SK-N-SH (cell line): Measurements from ENCODE around the gene SNRNP70. TPM values are rescaled to one million over a fixed set of nuclear protein-coding genes. Genes with fewer than 3 reads are reported as not detected.

Experiments used
- CTCF ChIA-PET: fragments of 300-600, 350-600 bp; formaldehyde crosslinking; extraction: SDS; loops from one replicate; lab custom pipeline; 2021; lab: Yijun Ruan, JAX
- POLR2A ChIA-PET: fragments of 350-600 bp; sonication (Branson Sonifier 250); formaldehyde crosslinking; extraction: SDS; loops from one replicate; lab custom pipeline; 2020; ENCODE audit warnings: antibody characterized with exemption, inconsistent platforms; lab: Yijun Ruan, JAX
- DNase-seq: peaks from one replicate; pipeline ENCODE4 v3.0.0; 2012
- H2AFZ ChIP-seq: fragments of 200-600 bp; sonication (generic); 2 replicates; pipeline ENCODE4 v1.8.1; 2016; ENCODE audit warnings: antibody characterized with exemption, mild to moderate bottlenecking, low read depth
- H3F3A ChIP-seq: fragments of 200-600 bp; sonication (generic); replicated peaks from 2 replicates; pipeline ENCODE3; 2016; ENCODE audit warnings: antibody characterized with exemption, mild to moderate bottlenecking; ENCODE audit not compliant: insufficient read depth
- H3K27ac ChIP-seq, 2 experiments: fragments of 200-500 bp in 1 of 2; fragments of 200-600 bp in 1 of 2; sonication (Bioruptor generic) in 1 of 2; sonication (generic), shearing (Covaris generic) in 1 of 2; 2 replicates each; pipeline versions ENCODE4 v1.5.1 to v1.6.1; 2014 to 2016; ENCODE audit warnings: low read depth in 2 of 2, inconsistent platforms in 1 of 2, low read length in 1 of 2, mild to moderate bottlenecking in 1 of 2, mixed read lengths in 1 of 2
- H3K27me3 ChIP-seq: fragments of 200-600 bp; sonication (generic), shearing (Covaris generic); 2 replicates; pipeline ENCODE4 v1.6.1; 2016; ENCODE audit warnings: mixed run types; ENCODE audit not compliant: insufficient read depth
- H3K36me3 ChIP-seq, 2 experiments: fragments of 200-500 bp in 1 of 2; fragments of 200-600 bp in 1 of 2; sonication (Bioruptor generic) in 1 of 2; sonication (generic) in 1 of 2; replicated peaks in 1 of 2; 2 replicates each; pipeline versions ENCODE3 to v1.5.1; 2014 to 2016; ENCODE audit warnings: low read length in 1 of 2, mild to moderate bottlenecking in 1 of 2; ENCODE audit not compliant: insufficient read depth in 2 of 2, control insufficient read depth in 1 of 2
- H3K4me1 ChIP-seq, 2 experiments: fragments of 200-500 bp in 1 of 2; fragments of 200-600 bp in 1 of 2; sonication (Bioruptor generic) in 1 of 2; sonication (generic), shearing (Covaris generic) in 1 of 2; 2 replicates each; pipeline versions ENCODE4 v1.5.1 to v1.6.1; 2014 to 2016; ENCODE audit warnings: low read depth in 1 of 2, low read length in 1 of 2, mixed run types in 1 of 2; ENCODE audit not compliant: insufficient read depth in 2 of 2, control insufficient read depth in 1 of 2
- H3K4me2 ChIP-seq: fragments of 200-600 bp; sonication (generic), shearing (Covaris generic); 2 replicates; pipeline ENCODE4 v1.6.1; 2017; ENCODE audit warnings: mixed run types
- H3K4me3 ChIP-seq, 2 experiments: fragments of 200-500 bp in 1 of 2; fragments of 200-600 bp in 1 of 2; sonication (Bioruptor generic) in 1 of 2; sonication (generic), shearing (Covaris generic) in 1 of 2; 2 replicates each; pipeline versions ENCODE4 v1.5.1 to v1.8.1; 2014 to 2016; ENCODE audit warnings: low read depth in 2 of 2, inconsistent platforms in 1 of 2, low read length in 1 of 2, mild to moderate bottlenecking in 1 of 2, mixed read lengths in 1 of 2, moderate library complexity in 1 of 2
- H3K79me2 ChIP-seq: fragments of 200-600 bp; sonication (generic); 2 replicates; pipeline ENCODE4 v1.8.1; 2017; ENCODE audit warnings: mild to moderate bottlenecking; ENCODE audit not compliant: insufficient read depth
- H3K9ac ChIP-seq: fragments of 200-600 bp; sonication (generic); 2 replicates; pipeline ENCODE4 v1.6.1; 2017; ENCODE audit warnings: mixed run types
- H3K9me2 ChIP-seq: fragments of 200-600 bp; sonication (generic); 2 replicates; pipeline ENCODE4 v1.6.1; 2017; ENCODE audit warnings: mixed run types
- H3K9me3 ChIP-seq: fragments of 200-600 bp; sonication (generic); 2 replicates; pipeline ENCODE4 v1.6.1; 2017; ENCODE audit warnings: mixed run types, mild to moderate bottlenecking, moderate library complexity
- H4K20me1 ChIP-seq: fragments of 200-600 bp; sonication (generic); 2 replicates; pipeline ENCODE4 v1.6.1; 2017; ENCODE audit warnings: mild to moderate bottlenecking, mixed run types; ENCODE audit not compliant: insufficient read depth
- EZH2phosphoT487 ChIP-seq: fragments of 200-600 bp; sonication (generic); IDR thresholded peaks from 2 replicates; pipeline ENCODE4 v1.6.1; 2017; ENCODE audit warnings: low read depth, mixed run types, mild to moderate bottlenecking, antibody characterized with exemption, moderate library complexity, borderline replicate concordance
- FOSL2 ChIP-seq: IDR thresholded peaks from 2 replicates; pipeline ENCODE4 v1.4.0; 2012; ENCODE audit warnings: low read depth, mild to moderate bottlenecking, moderate library complexity, borderline replicate concordance
- FOXM1 ChIP-seq: IDR thresholded peaks from 2 replicates; pipeline ENCODE4 v1.4.0; 2012; ENCODE audit warnings: low read depth, mild to moderate bottlenecking
- IRF3 ChIP-seq: fragments of 150-350 bp; IDR thresholded peaks from 2 replicates; pipeline ENCODE4 v1.6.1; 2016; ENCODE audit warnings: mild to moderate bottlenecking, low read depth, low read length
- MAX ChIP-seq: IDR thresholded peaks from 2 replicates; pipeline ENCODE4 v1.4.0; 2012; ENCODE audit warnings: low read depth
- MEF2A ChIP-seq: IDR thresholded peaks from 2 replicates; pipeline ENCODE4 v1.4.0; 2012; ENCODE audit warnings: low read depth, borderline replicate concordance
- MXI1 ChIP-seq: IDR thresholded peaks from 2 replicates; pipeline ENCODE4 v1.6.1; 2012; ENCODE audit warnings: mild to moderate bottlenecking, low read depth, low read length, improper control_type of control experiment
- NFIC ChIP-seq: IDR thresholded peaks from 2 replicates; pipeline ENCODE4 v1.4.0; 2012; ENCODE audit warnings: borderline replicate concordance
- PBX3 ChIP-seq: IDR thresholded peaks from 2 replicates; pipeline ENCODE4; 2012
- POLR2AphosphoS5 ChIP-seq: IDR thresholded peaks from 2 replicates; pipeline ENCODE4 v1.6.1; 2012; ENCODE audit warnings: low read depth, low read length
- RXRA ChIP-seq: IDR thresholded peaks from 2 replicates; pipeline ENCODE4 v1.4.0; 2012; ENCODE audit warnings: low read depth, mild to moderate bottlenecking, borderline replicate concordance
- SIN3A ChIP-seq: IDR thresholded peaks from 2 replicates; pipeline ENCODE4 v1.6.1; 2012; ENCODE audit warnings: low read depth, mild to moderate bottlenecking, low read length, moderate library complexity, borderline replicate concordance
- SMC3 ChIP-seq: IDR thresholded peaks from 2 replicates; pipeline ENCODE4 v1.6.1; 2012; ENCODE audit warnings: low read depth, low read length, improper control_type of control experiment
- TCF12 ChIP-seq: IDR thresholded peaks from 2 replicates; pipeline ENCODE4 v1.4.0; 2012
- USF1 ChIP-seq: IDR thresholded peaks from 2 replicates; pipeline ENCODE4 v1.4.0; 2012; ENCODE audit warnings: low read depth, borderline replicate concordance
- USF2 ChIP-seq: fragments of 150-350 bp; IDR thresholded peaks from 2 replicates; pipeline ENCODE4 v1.6.1; 2017; ENCODE audit warnings: antibody characterized with exemption, low read length, low read depth, borderline replicate concordance
- YY1 ChIP-seq: IDR thresholded peaks from 2 replicates; pipeline ENCODE4 v1.4.0; 2012; ENCODE audit warnings: low read depth, mild to moderate bottlenecking
- ZBTB33 ChIP-seq: IDR thresholded peaks from 2 replicates; pipeline ENCODE4 v1.4.0; 2012; ENCODE audit warnings: low read depth, borderline replicate concordance
- WGBS: methylation state at CpG from one replicate; pipeline ENCODE4 v1.1.6; 2017; ENCODE audit warnings: low lambda C conversion rate; 5-methylcytosine and 5-hydroxymethylcytosine counted together
- polyA plus RNA-seq, 3 experiments: library from polyadenylated mRNA; depleted of rRNA; stranded (reverse); fragments of >200 nt; gene quantifications; 2 replicates each; pipeline ENCODE4 v1.2.3, GENCODE V29; 2012

Gene SNRNP70
- polyA plus RNA-seq, 1 of the 3 experiments (the other 2 are of a cell fraction): 359 TPM

GRCh38 chr19:49128545-49129237, 43.4 kb downstream of the SNRNP70 start:
- no peaks in the 10 kb centered on the region for H3K79me2 ChIP-seq
- peaks cover 10 to 11% of the 10 kb centered on the region in 2 experiments; a peak in 2 of 4 replicates for H3K4me1 ChIP-seq
- no peaks in the 10 kb centered on the region for H3K9me3 ChIP-seq
- POLR2A ChIA-PET: interaction anchor here (0.7 to 2.0 kb wide), 4 partner anchors 11 to 22 kb away, joined by 3 to 5 read pairs (median 4); no protein-coding TSS in a partner anchor
- H3K27me3 ChIP-seq: no peaks in the 10 kb centered on the region
- no peak overlapping the region for H3K9ac ChIP-seq
- H3K9me2 ChIP-seq: no peaks in the 10 kb centered on the region
- WGBS: 81% methylated on average over 15 of the region's 15 CpGs
- H3K27ac ChIP-seq: peak overlapping the region in 1 of 2 experiments; percentile 21; a peak in 3 of 4 replicates
- peak overlapping the region in 1 of 2 experiments; percentile 47; a peak in 1 of 4 replicates for H3K4me3 ChIP-seq
- DNase-seq: no peak
- H3K4me2 ChIP-seq: peak overlapping the region; percentile 70
- CTCF ChIA-PET: interaction anchor here (1.1 to 2.9 kb wide), 9 partner anchors 10 to 70 kb away, joined by 3 to 11 read pairs (median 6); partner anchors contain the start of gene LIN7B
- H3K36me3 ChIP-seq: no peaks in the 10 kb centered on the region
- no peaks in the 10 kb centered on the region for H3F3A ChIP-seq
- H2AFZ ChIP-seq: peak overlapping the region; percentile 63; the same call in 1 of the 2 replicates
- TF ChIP-seq FOXM1 (no peak), MXI1 (no peak), SMC3 (no peak), PBX3 (no peak), USF2 (no peak), TCF12 (no peak), POLR2AphosphoS5 (no peak), YY1 (no peak)
- no peaks in the 10 kb centered on the region for H4K20me1 ChIP-seq

GRCh38 chr19:49129238-49129583, 44.0 kb downstream of the SNRNP70 start:
- POLR2A ChIA-PET: interaction anchor here (1.3 kb wide), 1 partner anchor 10 kb away, joined by 3 read pairs; no protein-coding TSS in a partner anchor
- Histone ChIP-seq H3K4me1 (peaks cover 10 to 11% of the 10 kb centered on the region in 2 experiments; a peak in 2 of 4 replicates), H3K79me2 (no peaks in the 10 kb centered on the region), H3K9ac (no peak overlapping the region), H3K4me2 (no peak overlapping the region), H2AFZ (no peak overlapping the region), H3F3A (no peaks in the 10 kb centered on the region), H3K4me3 (no peak overlapping the region), H3K9me2 (no peaks in the 10 kb centered on the region), H3K27ac (no peak overlapping the region), H3K9me3 (no peaks in the 10 kb centered on the region), H4K20me1 (no peaks in the 10 kb centered on the region), H3K36me3 (no peaks in the 10 kb centered on the region), H3K27me3 (no peaks in the 10 kb centered on the region)
- DNase-seq: peak; percentile 12
- CTCF ChIA-PET: interaction anchor here (1.1 to 2.4 kb wide), 6 partner anchors 12 to 70 kb away, joined by 3 to 9 read pairs (median 6); partner anchors contain the start of gene LIN7B
- whole genome bisulfite sequencing: 85% methylated on average over 15 of the region's 16 CpGs
- TF ChIP-seq MEF2A (no peak), FOXM1 (no peak), RXRA (no peak), EZH2phosphoT487 (no peak), ZBTB33 (no peak), POLR2AphosphoS5 (no peak), USF1 (no peak), MAX (no peak), TCF12 (no peak), IRF3 (no peak), MXI1 (no peak), FOSL2 (no peak), NFIC (no peak), SIN3A (no peak)
